Cerebellar cortex (tissue), 1 donor: ENCODE results near the gene ITPRIPL1.

Experiments used
- DNase-seq: peaks from one replicate; pipeline ENCODE4 v3.0.0-alpha.2; 2015; ENCODE audit warnings: low spot score

The ITPRIPL1 gene

DNA sequence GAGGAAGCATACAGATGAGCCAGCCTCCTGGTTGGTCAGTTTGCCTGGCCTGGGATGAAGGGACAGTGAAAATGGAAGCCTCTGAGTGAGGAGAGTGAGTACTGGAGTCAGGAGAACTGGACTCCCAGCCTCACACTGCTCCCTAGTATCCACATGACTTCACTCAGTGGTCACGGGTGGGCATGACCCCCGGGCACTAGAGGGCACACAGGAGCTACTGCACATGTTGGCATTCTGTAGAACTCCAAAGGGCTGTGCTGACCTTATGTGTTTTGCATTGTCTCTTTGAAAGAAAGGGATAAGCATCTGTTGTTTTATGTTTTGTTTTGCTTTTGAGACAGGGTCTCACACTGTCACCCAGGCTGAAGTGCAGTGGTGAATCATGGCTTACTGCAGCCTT is 34.2 kb downstream of the ITPRIPL1 start:
- no peak for DNase-seq

DNA sequence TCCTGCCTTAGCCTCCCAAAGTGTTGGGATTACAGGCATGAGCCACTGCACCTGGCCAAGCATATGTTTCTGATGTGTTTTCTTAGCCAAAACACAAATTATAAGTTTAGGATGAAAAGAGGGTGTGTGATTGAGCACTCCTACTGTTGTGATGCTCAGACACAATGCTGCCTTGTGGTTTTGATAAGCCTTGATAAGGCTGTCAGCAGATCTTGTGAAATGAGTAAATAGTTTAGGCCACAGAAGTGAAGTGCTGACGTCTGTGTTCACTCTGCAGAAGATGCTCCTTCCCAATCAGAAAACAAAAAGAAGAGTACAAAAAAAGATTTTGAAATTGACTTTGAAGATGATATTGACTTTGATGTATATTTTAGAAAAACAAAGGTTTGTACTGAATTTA is 34.7 kb downstream of the ITPRIPL1 start:
- no peak for DNase-seq

DNA sequence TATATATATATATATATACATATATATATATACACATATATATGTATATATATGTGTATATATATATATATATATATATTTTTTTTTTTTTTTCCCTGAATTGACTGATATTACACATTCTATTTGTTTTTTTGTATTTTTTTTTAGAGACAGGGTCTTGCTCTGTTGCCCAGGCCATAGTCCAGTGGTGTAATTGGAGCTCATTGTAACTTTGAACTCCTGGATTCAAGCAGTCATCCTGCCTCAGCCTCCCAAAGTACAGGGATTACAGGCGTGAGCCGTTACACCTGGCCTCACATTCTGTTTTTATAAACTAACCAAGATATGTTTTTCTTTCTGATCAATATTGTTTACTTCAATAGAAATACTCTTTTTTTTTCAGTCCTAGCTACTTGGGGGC is 36.6 kb downstream of the ITPRIPL1 start:
- DNase-seq, result no peak

DNA sequence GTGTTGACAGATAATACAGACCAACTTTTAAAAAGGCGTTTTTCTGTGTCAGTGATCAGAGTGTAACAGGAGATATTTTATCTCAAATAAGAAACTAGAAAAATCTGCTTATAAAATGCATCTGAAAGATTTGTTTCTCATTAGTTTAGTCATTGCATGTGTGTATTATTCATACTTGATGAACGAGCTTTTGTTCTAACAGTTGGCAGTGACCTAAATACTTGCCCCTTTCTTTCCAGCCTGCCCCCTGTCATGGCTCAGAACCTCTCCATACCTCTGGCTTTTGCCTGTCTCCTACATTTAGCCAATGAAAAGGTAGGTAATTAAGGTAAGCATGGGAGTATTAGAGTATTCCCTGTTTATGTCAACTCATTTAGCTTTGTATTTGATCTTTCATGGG is 44.1 kb downstream of the ITPRIPL1 start:
- DNase-seq, result no peak

DNA sequence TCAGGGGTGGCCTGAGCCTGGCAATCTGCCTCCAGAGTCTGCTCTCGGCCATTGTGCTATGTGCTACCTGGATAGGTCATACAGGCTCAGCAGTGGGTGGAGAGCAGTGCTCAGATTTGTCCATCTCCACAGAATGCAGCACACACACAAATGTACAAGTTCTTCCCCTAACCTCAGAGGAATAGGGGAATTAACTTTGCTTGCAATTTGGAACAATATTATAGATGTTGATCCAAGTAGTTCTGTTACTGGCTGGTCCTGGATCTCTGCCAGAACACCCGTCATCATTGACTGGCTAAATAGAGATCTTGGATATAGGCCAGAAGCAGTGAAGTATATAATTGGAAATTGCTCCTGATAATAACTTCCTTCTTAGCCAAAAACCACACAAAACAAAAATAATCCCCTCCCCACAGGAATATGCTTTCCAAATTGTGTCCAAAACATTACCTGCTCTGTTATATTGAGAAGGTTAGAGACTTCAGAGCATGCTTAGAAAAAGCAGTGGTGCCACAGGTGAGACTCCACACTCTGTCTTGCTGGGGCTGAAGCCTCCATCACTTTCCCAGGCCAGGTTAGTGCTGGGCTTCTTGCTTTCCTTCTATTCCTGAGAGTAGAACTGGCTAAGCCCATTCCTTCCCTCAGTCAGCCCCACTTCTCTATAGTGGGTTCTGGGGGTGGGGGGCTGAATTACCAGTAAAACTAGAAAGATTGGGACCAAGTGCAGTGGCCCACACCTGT is 49.3 kb downstream of the ITPRIPL1 start:
- peak; percentile 5 for DNase-seq
